ENCODE results near the gene ALDOB. TPM values are rescaled to one million over a fixed set of nuclear protein-coding genes. Genes with fewer than 3 reads are reported as not detected.

ALDOB gene
- polyA plus RNA-seq, 1 donor from 2014 or later = not detected

DNA sequence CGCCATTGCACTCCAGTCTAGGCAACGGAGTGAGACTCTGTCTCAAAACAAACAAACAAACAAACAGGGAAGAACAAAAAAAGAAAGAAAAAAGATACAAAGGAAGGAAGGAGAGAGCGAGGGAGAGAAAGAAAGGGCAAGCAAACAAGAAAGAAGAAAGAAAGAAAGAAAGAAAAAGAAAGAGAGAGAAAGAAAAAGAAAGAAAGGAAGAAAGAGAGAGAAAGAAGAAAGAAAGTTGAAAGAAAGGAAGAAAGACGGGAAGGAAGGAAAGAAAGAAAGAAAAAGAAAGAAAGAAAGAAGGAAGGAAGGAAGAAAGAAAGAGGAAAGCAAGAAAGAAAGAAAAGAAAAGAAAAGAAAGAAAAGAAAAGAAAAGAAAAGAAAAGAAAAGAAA is 13.1 kb upstream of the ALDOB start:
- H3K36me3 ChIP-seq (ENCODE audit: insufficient read depth, low read length) = no peaks in the 10 kb centered on the region
- H3F3A ChIP-seq (ENCODE audit: insufficient read depth, low read length, poor library complexity, severe bottlenecking) = no peaks in the 10 kb centered on the region
- peak overlapping the region; percentile 70 for H3K4me3 ChIP-seq (ENCODE audit: low read length)
- TF ChIP-seq POLR2AphosphoS5 (IDR thresholded peaks at IDR 0.05) (no peak), EP300 (conservative IDR thresholded peaks at IDR 0.05; ENCODE audit: poor library complexity, severe bottlenecking) (no peak), EZH2 (IDR thresholded peaks at IDR 0.05; ENCODE audit: borderline replicate concordance, insufficient read depth, low read length, poor library complexity, severe bottlenecking) (no peak), TAF1 (IDR thresholded peaks at IDR 0.05; ENCODE audit: low read depth) (no peak), CTCF (IDR thresholded peaks at IDR 0.05; ENCODE audit: poor library complexity, severe bottlenecking) (no peak), MXI1 (conservative IDR thresholded peaks at IDR 0.05; ENCODE audit: poor library complexity, severe bottlenecking) (no peak), RAD21 (conservative IDR thresholded peaks at IDR 0.05) (no peak), SMC3 (conservative IDR thresholded peaks at IDR 0.05; ENCODE audit: poor library complexity) (no peak)
- TF ChIP-seq, protein P1, sequence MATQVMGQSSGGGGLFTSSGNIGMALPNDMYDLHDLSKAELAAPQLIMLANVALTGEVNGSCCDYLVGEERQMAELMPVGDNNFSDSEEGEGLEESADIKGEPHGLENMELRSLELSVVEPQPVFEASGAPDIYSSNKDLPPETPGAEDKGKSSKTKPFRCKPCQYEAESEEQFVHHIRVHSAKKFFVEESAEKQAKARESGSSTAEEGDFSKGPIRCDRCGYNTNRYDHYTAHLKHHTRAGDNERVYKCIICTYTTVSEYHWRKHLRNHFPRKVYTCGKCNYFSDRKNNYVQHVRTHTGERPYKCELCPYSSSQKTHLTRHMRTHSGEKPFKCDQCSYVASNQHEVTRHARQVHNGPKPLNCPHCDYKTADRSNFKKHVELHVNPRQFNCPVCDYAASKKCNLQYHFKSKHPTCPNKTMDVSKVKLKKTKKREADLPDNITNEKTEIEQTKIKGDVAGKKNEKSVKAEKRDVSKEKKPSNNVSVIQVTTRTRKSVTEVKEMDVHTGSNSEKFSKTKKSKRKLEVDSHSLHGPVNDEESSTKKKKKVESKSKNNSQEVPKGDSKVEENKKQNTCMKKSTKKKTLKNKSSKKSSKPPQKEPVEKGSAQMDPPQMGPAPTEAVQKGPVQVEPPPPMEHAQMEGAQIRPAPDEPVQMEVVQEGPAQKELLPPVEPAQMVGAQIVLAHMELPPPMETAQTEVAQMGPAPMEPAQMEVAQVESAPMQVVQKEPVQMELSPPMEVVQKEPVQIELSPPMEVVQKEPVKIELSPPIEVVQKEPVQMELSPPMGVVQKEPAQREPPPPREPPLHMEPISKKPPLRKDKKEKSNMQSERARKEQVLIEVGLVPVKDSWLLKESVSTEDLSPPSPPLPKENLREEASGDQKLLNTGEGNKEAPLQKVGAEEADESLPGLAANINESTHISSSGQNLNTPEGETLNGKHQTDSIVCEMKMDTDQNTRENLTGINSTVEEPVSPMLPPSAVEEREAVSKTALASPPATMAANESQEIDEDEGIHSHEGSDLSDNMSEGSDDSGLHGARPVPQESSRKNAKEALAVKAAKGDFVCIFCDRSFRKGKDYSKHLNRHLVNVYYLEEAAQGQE (IDR thresholded peaks at IDR 0.05; ENCODE audit: borderline replicate concordance) = no peak
- no peaks in the 10 kb centered on the region for H3K27me3 ChIP-seq (ENCODE audit: insufficient read depth, low read depth, low read length)
- H3K4me2 ChIP-seq (ENCODE audit: low read length) = no peak overlapping the region
- no peak overlapping the region for H2AFZ ChIP-seq (ENCODE audit: low read depth, low read length)
- H3K79me2 ChIP-seq (replicated peaks; ENCODE audit: insufficient read depth, low read length) = no peaks in the 10 kb centered on the region
- no peaks in the 10 kb centered on the region for H3K9me2 ChIP-seq (ENCODE audit: insufficient read depth, low read length)
- no peak overlapping the region for H3K9ac ChIP-seq (ENCODE audit: low read length)
- H4K20me1 ChIP-seq (ENCODE audit: insufficient read depth) = no peaks in the 10 kb centered on the region
- no peaks in the 10 kb centered on the region for H3K9me3 ChIP-seq (ENCODE audit: low read length)
- no peak overlapping the region for H3K27ac ChIP-seq (ENCODE audit: low read length)

DNA sequence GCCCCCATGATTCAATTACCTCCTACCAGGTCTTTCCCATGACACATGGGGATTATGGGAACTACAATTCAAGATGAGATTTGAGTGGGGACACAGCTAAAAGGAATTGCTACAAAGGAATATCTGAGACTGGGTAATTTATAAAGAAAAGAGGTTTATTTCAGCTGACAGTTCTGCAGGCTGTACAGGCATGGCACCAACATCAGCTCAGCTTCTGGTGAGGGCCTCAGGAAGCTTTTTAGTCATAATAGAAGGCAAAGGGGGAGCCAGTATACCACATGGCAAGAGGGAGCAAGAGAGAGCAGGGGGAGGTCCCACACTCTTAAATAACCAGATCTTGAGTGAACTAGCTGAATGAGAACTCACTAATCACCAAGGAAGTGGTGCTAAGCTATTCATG is 11.2 kb upstream of the ALDOB start:
- H3K36me3 ChIP-seq (ENCODE audit: insufficient read depth, low read length) = no peaks in the 10 kb centered on the region
- TF ChIP-seq SMC3 (conservative IDR thresholded peaks at IDR 0.05; ENCODE audit: poor library complexity) (no peak), EZH2 (IDR thresholded peaks at IDR 0.05; ENCODE audit: borderline replicate concordance, insufficient read depth, low read length, poor library complexity, severe bottlenecking) (no peak), RAD21 (conservative IDR thresholded peaks at IDR 0.05) (no peak), POLR2AphosphoS5 (IDR thresholded peaks at IDR 0.05) (no peak), CTCF (IDR thresholded peaks at IDR 0.05; ENCODE audit: poor library complexity, severe bottlenecking) (no peak), EP300 (conservative IDR thresholded peaks at IDR 0.05; ENCODE audit: poor library complexity, severe bottlenecking) (no peak), MXI1 (conservative IDR thresholded peaks at IDR 0.05; ENCODE audit: poor library complexity, severe bottlenecking) (no peak), TAF1 (IDR thresholded peaks at IDR 0.05; ENCODE audit: low read depth) (no peak)
- TF ChIP-seq, protein P1 (IDR thresholded peaks at IDR 0.05; ENCODE audit: borderline replicate concordance) = no peak
- no peak overlapping the region for H3K4me3 ChIP-seq (ENCODE audit: low read length)
- no peak overlapping the region for H3K9ac ChIP-seq (ENCODE audit: low read length)
- no peaks in the 10 kb centered on the region for H3K9me3 ChIP-seq (ENCODE audit: low read length)
- H3F3A ChIP-seq (ENCODE audit: insufficient read depth, low read length, poor library complexity, severe bottlenecking) = no peaks in the 10 kb centered on the region
- H2AFZ ChIP-seq (ENCODE audit: low read depth, low read length) = no peak overlapping the region
- H3K79me2 ChIP-seq (replicated peaks; ENCODE audit: insufficient read depth, low read length) = no peaks in the 10 kb centered on the region
- no peaks in the 10 kb centered on the region for H4K20me1 ChIP-seq (ENCODE audit: insufficient read depth)
- H3K27me3 ChIP-seq (ENCODE audit: insufficient read depth, low read depth, low read length) = no peaks in the 10 kb centered on the region
- H3K27ac ChIP-seq (ENCODE audit: low read length) = no peak overlapping the region
- no peak overlapping the region for H3K4me2 ChIP-seq (ENCODE audit: low read length)
- H3K9me2 ChIP-seq (ENCODE audit: insufficient read depth, low read length) = no peaks in the 10 kb centered on the region

Data from neural cell (in vitro differentiated cells).